Liver (tissue), 9 donors: Measurements from ENCODE around the gene RAD9A. TPM values are rescaled to one million over a fixed set of nuclear protein-coding genes. Genes with fewer than 3 reads are reported as not detected.

Experiments
- DNase-seq: peaks from one replicate; pipeline ENCODE4 v3.0.0-alpha.2; 2017; ENCODE audit warnings: low spot score
- H3K27ac ChIP-seq, 2 donors: one replicate each; pipeline ENCODE4 v1.7.0; 2013; ENCODE audit warnings: inconsistent platforms in 2 of 2, low read length in 2 of 2, control low read depth in 1 of 2, low read depth in 1 of 2, mild to moderate bottlenecking in 1 of 2
- H3K27me3 ChIP-seq, 4 donors: one replicate each; pipeline versions ENCODE4 v1.6.1 to v1.7.0; 2013; ENCODE audit warnings: low read length in 3 of 4, inconsistent platforms in 1 of 4, mild to moderate bottlenecking in 1 of 4, moderate library complexity in 1 of 4; ENCODE audit not compliant: control insufficient read depth in 4 of 4, insufficient read depth in 4 of 4
- H3K36me3 ChIP-seq, 4 donors: one replicate each; pipeline versions ENCODE4 v1.6.1 to v1.7.0; 2013; ENCODE audit warnings: low read length in 3 of 4, mild to moderate bottlenecking in 3 of 4, low read depth in 1 of 4, moderate library complexity in 1 of 4; ENCODE audit not compliant: control insufficient read depth in 4 of 4, insufficient read depth in 3 of 4
- H3K4me1 ChIP-seq, 4 donors: one replicate each; pipeline versions ENCODE4 v1.6.1 to v1.7.0; 2013; ENCODE audit warnings: low read length in 3 of 4, mild to moderate bottlenecking in 3 of 4, moderate library complexity in 1 of 4; ENCODE audit not compliant: control insufficient read depth in 4 of 4, insufficient read depth in 4 of 4
- H3K4me3 ChIP-seq, 3 donors: one replicate each; pipeline versions ENCODE4 v1.6.1 to v1.7.0; 2013; ENCODE audit warnings: low read length in 3 of 3, control low read depth in 1 of 3, low read depth in 1 of 3, mild to moderate bottlenecking in 1 of 3
- H3K9ac ChIP-seq, 2 donors: one replicate each; pipeline ENCODE4 v1.7.0; 2013; ENCODE audit warnings: low read length in 2 of 2, mild to moderate bottlenecking in 2 of 2, moderate library complexity in 2 of 2, control low read depth in 1 of 2, low read depth in 1 of 2
- H3K9me3 ChIP-seq, 4 donors: one replicate each; pipeline versions ENCODE4 v1.6.1 to v1.7.0; 2013; ENCODE audit warnings: low read length in 3 of 4; ENCODE audit not compliant: control insufficient read depth in 4 of 4
- EGR1 ChIP-seq, 2 donors: IDR thresholded peaks; 2 replicates each; pipeline ENCODE4 v1.6.1; 2016 to 2018; ENCODE audit warnings: antibody characterized with exemption in 2 of 2, low read depth in 2 of 2
- FOXA1 ChIP-seq: IDR thresholded peaks from 2 replicates; pipeline ENCODE4 v1.6.1; 2016; ENCODE audit warnings: antibody characterized with exemption
- FOXA2 ChIP-seq: IDR thresholded peaks from 2 replicates; pipeline ENCODE4 v1.6.1; 2016; ENCODE audit warnings: antibody characterized with exemption
- GABPA ChIP-seq, 2 donors: IDR thresholded peaks in 1 of 2; conservative IDR thresholded peaks in 1 of 2; 2 replicates each; pipeline ENCODE4 v1.6.1; 2016; ENCODE audit warnings: antibody characterized with exemption in 2 of 2, mild to moderate bottlenecking in 1 of 2, moderate library complexity in 1 of 2
- HNF4A ChIP-seq, 2 donors: conservative IDR thresholded peaks; 2 replicates each; pipeline ENCODE4 v1.6.1; 2016; ENCODE audit warnings: antibody characterized with exemption in 2 of 2, mild to moderate bottlenecking in 2 of 2
- HNF4G ChIP-seq: IDR thresholded peaks from 2 replicates; pipeline ENCODE4 v1.6.1; 2016; ENCODE audit warnings: antibody characterized with exemption
- JUND ChIP-seq, 2 donors: IDR thresholded peaks; 2 replicates each; pipeline ENCODE4 v1.6.1; 2016; ENCODE audit warnings: antibody characterized with exemption in 2 of 2
- NR2F2 ChIP-seq: IDR thresholded peaks from 2 replicates; pipeline ENCODE4 v1.6.1; 2016; ENCODE audit warnings: antibody characterized with exemption
- RAD21 ChIP-seq, 2 donors: IDR thresholded peaks; 2 replicates each; pipeline ENCODE4 v1.6.1; 2016; ENCODE audit warnings: antibody characterized with exemption in 2 of 2, mild to moderate bottlenecking in 2 of 2
- RXRA ChIP-seq, 2 donors: IDR thresholded peaks; 2 replicates each; pipeline ENCODE4 v1.6.1; 2017 to 2018; ENCODE audit warnings: antibody characterized with exemption in 2 of 2, mild to moderate bottlenecking in 1 of 2
- SP1 ChIP-seq: IDR thresholded peaks from 2 replicates; pipeline ENCODE4 v1.6.1; 2018; ENCODE audit warnings: antibody characterized with exemption, mild to moderate bottlenecking
- WGBS: extraction: QIAGEN DNeasy Blood & Tissue Kit; methylation state at CpG from one replicate; pipeline ENCODE4 v1.1.7; 2013; 5-methylcytosine and 5-hydroxymethylcytosine counted together
- polyA plus RNA-seq, 2 donors: library from polyadenylated mRNA; stranded (reverse) in 1 of 2; unstranded in 1 of 2; fragments of 200-250 nt in 1 of 2; fragments of >200 nt in 1 of 2; fragmentation: Nextera tagmentation in 1 of 2; extraction: Ambion mirVana in 1 of 2; gene quantifications; one replicate each; pipeline versions ENCODE4 v1.2.1 to v1.2.3, GENCODE V29; 2013 to 2015
- total RNA-seq, 2 donors: library from RNA; depleted of rRNA; stranded (reverse); fragments of >200 nt; gene quantifications; one replicate each; pipeline ENCODE4 v1.2.3, GENCODE V29; 2014
- TF ChIP-seq, protein P1 (sequence below): IDR thresholded peaks from 2 replicates; pipeline ENCODE4 v1.6.1; 2016; ENCODE audit warnings: antibody characterized with exemption
- TF ChIP-seq, protein P2 (sequence below): fragments of 150-350 bp; IDR thresholded peaks from 2 replicates; pipeline ENCODE4 v1.5.1; 2017; ENCODE audit warnings: improper control_type of control experiment, low read depth, low read length; ENCODE audit not compliant: missing input control
- TF ChIP-seq, protein P3 (sequence below): IDR thresholded peaks from 2 replicates; pipeline ENCODE4 v1.6.1; 2016; ENCODE audit warnings: antibody characterized with exemption, mild to moderate bottlenecking
- TF ChIP-seq, protein P4 (sequence below): IDR thresholded peaks from 2 replicates; pipeline ENCODE4 v1.6.1; 2016; ENCODE audit warnings: antibody characterized with exemption
- donor health status: healthy.
- donor health status: healthy.
- donor health status: healthy.
- donor health status: healthy.
- donor health status: healthy.

Gene RAD9A
- total and polyA plus RNA-seq, 4 donors = 4.5 to 8.6 (median 5.6) TPM

DNA sequence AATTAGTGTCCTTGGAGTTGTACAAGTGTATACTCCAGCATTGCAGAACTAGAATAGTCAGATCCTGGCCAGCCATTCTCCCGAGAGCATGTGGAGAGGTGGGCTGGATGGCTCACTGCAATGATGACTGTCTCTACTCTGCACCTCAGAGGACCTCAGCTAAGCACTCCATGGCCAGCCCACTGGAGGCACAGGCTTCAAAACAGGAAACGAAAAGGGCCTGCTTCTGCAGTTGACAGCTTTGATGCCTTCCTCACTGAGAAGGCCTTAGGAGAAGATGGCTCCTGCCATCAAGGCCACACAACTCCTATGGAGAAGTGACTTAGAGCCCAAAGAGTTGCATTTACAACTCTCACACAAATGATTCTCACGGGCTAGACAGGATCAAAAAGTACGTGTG is 47.5 kb upstream of the RAD9A start:
- Histone ChIP-seq H3K27me3 (no peaks in the 10 kb centered on the region), H3K27ac (no peak overlapping the region), H3K36me3 (no peaks in the 10 kb centered on the region), H3K4me1 (no peaks in the 10 kb centered on the region), H3K4me3 (no peak overlapping the region), H3K9me3 (no peaks in the 10 kb centered on the region), H3K9ac (no peak overlapping the region)
- DNase-seq = no peak
- 85% methylated on average over 4 of the region's 4 CpGs for WGBS
- TF ChIP-seq RXRA (IDR thresholded peaks at IDR 0.05) (no peak), RAD21 (IDR thresholded peaks at IDR 0.05) (no peak), HNF4G (no peak), FOXA2 (no peak), EGR1 (IDR thresholded peaks at IDR 0.05; ENCODE audit: low read depth in 2 of 2) (no peak), HNF4A (conservative IDR thresholded peaks at IDR 0.05) (no peak)

DNA sequence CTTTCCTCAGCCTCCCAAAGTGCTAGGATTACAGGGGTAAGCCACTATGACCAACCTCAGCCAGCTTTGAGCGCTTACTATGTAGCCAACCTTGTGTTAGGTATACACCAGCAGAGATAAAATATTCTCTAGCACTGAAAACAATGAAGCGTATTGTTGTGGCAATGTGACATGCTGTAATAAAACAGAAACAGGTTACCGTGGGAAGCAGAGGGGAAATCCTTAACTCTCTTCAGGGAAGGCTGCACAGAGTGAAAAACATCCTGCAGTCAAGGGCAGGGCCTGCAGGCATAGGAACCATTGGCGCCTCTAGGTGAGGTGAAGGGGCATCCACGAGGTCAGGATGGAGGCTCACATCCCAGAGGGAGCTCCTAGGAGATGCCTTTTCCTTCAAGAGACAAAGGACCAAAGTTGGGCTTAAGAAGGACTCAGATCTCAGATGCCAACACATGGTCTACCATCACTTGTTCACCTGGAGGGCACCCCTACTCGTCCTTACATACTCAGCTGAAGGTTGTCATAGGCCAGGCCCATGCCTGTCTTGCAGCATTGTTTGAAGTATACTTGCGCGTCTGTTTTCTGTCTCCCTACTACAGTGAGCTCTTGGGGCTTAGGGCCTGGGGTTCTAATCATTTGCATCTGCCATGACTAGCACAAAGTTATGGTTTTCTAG is 46.4 kb upstream of the RAD9A start:
- H3K9ac ChIP-seq = no peak overlapping the region
- H3K27ac ChIP-seq = no peak overlapping the region
- H3K27me3 ChIP-seq = no peaks in the 10 kb centered on the region
- DNase-seq = no peak
- no peaks in the 10 kb centered on the region for H3K9me3 ChIP-seq
- WGBS = 79% methylated on average over 8 of the region's 8 CpGs
- H3K4me3 ChIP-seq = no peak overlapping the region
- no peak for TF ChIP-seq EGR1 (IDR thresholded peaks at IDR 0.05; ENCODE audit: low read depth in 2 of 2)
- TF ChIP-seq, protein P1, sequence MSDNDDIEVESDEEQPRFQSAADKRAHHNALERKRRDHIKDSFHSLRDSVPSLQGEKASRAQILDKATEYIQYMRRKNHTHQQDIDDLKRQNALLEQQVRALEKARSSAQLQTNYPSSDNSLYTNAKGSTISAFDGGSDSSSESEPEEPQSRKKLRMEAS = no peak
- no peak for TF ChIP-seq FOXA2
- no peak for TF ChIP-seq RAD21 (IDR thresholded peaks at IDR 0.05)
- no peak for TF ChIP-seq NR2F2
- TF ChIP-seq, protein P2, sequence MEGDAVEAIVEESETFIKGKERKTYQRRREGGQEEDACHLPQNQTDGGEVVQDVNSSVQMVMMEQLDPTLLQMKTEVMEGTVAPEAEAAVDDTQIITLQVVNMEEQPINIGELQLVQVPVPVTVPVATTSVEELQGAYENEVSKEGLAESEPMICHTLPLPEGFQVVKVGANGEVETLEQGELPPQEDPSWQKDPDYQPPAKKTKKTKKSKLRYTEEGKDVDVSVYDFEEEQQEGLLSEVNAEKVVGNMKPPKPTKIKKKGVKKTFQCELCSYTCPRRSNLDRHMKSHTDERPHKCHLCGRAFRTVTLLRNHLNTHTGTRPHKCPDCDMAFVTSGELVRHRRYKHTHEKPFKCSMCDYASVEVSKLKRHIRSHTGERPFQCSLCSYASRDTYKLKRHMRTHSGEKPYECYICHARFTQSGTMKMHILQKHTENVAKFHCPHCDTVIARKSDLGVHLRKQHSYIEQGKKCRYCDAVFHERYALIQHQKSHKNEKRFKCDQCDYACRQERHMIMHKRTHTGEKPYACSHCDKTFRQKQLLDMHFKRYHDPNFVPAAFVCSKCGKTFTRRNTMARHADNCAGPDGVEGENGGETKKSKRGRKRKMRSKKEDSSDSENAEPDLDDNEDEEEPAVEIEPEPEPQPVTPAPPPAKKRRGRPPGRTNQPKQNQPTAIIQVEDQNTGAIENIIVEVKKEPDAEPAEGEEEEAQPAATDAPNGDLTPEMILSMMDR = no peak
- no peak for TF ChIP-seq RXRA (IDR thresholded peaks at IDR 0.05)
- no peak for TF ChIP-seq GABPA (IDR thresholded peaks at IDR 0.05 in 1 of 2, conservative IDR thresholded peaks at IDR 0.05 in 1 of 2)
- TF ChIP-seq FOXA1 = no peak
- no peak for TF ChIP-seq HNF4G
- TF ChIP-seq HNF4A (conservative IDR thresholded peaks at IDR 0.05) = no peak
- TF ChIP-seq JUND (IDR thresholded peaks at IDR 0.05) = no peak
- TF ChIP-seq, protein P3, sequence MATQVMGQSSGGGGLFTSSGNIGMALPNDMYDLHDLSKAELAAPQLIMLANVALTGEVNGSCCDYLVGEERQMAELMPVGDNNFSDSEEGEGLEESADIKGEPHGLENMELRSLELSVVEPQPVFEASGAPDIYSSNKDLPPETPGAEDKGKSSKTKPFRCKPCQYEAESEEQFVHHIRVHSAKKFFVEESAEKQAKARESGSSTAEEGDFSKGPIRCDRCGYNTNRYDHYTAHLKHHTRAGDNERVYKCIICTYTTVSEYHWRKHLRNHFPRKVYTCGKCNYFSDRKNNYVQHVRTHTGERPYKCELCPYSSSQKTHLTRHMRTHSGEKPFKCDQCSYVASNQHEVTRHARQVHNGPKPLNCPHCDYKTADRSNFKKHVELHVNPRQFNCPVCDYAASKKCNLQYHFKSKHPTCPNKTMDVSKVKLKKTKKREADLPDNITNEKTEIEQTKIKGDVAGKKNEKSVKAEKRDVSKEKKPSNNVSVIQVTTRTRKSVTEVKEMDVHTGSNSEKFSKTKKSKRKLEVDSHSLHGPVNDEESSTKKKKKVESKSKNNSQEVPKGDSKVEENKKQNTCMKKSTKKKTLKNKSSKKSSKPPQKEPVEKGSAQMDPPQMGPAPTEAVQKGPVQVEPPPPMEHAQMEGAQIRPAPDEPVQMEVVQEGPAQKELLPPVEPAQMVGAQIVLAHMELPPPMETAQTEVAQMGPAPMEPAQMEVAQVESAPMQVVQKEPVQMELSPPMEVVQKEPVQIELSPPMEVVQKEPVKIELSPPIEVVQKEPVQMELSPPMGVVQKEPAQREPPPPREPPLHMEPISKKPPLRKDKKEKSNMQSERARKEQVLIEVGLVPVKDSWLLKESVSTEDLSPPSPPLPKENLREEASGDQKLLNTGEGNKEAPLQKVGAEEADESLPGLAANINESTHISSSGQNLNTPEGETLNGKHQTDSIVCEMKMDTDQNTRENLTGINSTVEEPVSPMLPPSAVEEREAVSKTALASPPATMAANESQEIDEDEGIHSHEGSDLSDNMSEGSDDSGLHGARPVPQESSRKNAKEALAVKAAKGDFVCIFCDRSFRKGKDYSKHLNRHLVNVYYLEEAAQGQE = no peak
- TF ChIP-seq, protein P4, sequence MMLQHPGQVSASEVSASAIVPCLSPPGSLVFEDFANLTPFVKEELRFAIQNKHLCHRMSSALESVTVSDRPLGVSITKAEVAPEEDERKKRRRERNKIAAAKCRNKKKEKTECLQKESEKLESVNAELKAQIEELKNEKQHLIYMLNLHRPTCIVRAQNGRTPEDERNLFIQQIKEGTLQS = no peak
- no peak for TF ChIP-seq SP1
- no peaks in the 10 kb centered on the region for H3K36me3 ChIP-seq
- no peaks in the 10 kb centered on the region for H3K4me1 ChIP-seq
